MM.1S (cell line): ENCODE results near the gene ALDH5A1.

Source experiments
- DNase-seq: peaks from one replicate; pipeline ENCODE4 v3.0.0-alpha.2; 2015
- H2AFZ ChIP-seq: fragments of 300-600 bp; sonication (generic); 2 replicates; pipeline ENCODE4 v1.6.0; 2016; ENCODE audit warnings: antibody characterized with exemption, low read length
- H3F3A ChIP-seq: fragments of 300-600 bp; sonication (generic); 2 replicates; pipeline ENCODE4 v1.6.1; 2016; ENCODE audit warnings: mild to moderate bottlenecking, antibody characterized with exemption, low read length, moderate library complexity, mixed read lengths; ENCODE audit not compliant: insufficient read depth
- H3K27ac ChIP-seq: fragments of 300-600 bp; sonication (generic); 2 replicates; pipeline ENCODE4 v1.5.1; 2016; ENCODE audit warnings: mild to moderate bottlenecking, low read length
- H3K27me3 ChIP-seq: fragments of 300-600 bp; sonication (generic); replicated peaks from 2 replicates; pipeline ENCODE4 v1.6.0; 2016; ENCODE audit warnings: low read length; ENCODE audit not compliant: insufficient read depth
- H3K36me3 ChIP-seq: fragments of 300-600 bp; sonication (generic); replicated peaks from 2 replicates; pipeline ENCODE4 v1.6.1; 2016; ENCODE audit warnings: mild to moderate bottlenecking, low read length, mixed read lengths; ENCODE audit not compliant: insufficient read depth
- H3K4me1 ChIP-seq: fragments of 300-600 bp; sonication (generic); 2 replicates; pipeline ENCODE4 v1.6.1; 2016; ENCODE audit warnings: low read length, mixed read lengths
- H3K4me2 ChIP-seq: fragments of 300-600 bp; sonication (generic); 2 replicates; pipeline ENCODE4 v1.6.0; 2016; ENCODE audit warnings: low read depth, low read length
- H3K4me3 ChIP-seq: fragments of 300-600 bp; sonication (generic); 2 replicates; pipeline ENCODE4 v1.5.1; 2016; ENCODE audit warnings: low read length, mixed read lengths
- H3K79me2 ChIP-seq: fragments of 300-600 bp; sonication (generic); 2 replicates; pipeline ENCODE4 v1.6.1; 2016; ENCODE audit warnings: mixed run types, low read length, mixed read lengths
- H3K9ac ChIP-seq: fragments of 300-600 bp; sonication (generic); 2 replicates; pipeline ENCODE4 v1.6.1; 2016; ENCODE audit warnings: low read length, mixed read lengths
- H3K9me2 ChIP-seq: fragments of 300-600 bp; sonication (generic); replicated peaks from 2 replicates; pipeline ENCODE4 v1.6.1; 2016; ENCODE audit warnings: mild to moderate bottlenecking, low read length, mixed read lengths; ENCODE audit not compliant: insufficient read depth
- H3K9me3 ChIP-seq: fragments of 300-600 bp; sonication (generic); replicated peaks from 2 replicates; pipeline ENCODE4 v1.6.1; 2016; ENCODE audit warnings: mild to moderate bottlenecking, low read length, mixed read lengths; ENCODE audit not compliant: insufficient read depth
- H4K20me1 ChIP-seq: fragments of 300-600 bp; sonication (generic); 2 replicates; pipeline ENCODE4 v1.6.1; 2016; ENCODE audit warnings: mild to moderate bottlenecking, low read length, moderate library complexity, mixed read lengths; ENCODE audit not compliant: insufficient read depth
- CTCF ChIP-seq: fragments of 300-600 bp; sonication (generic); IDR thresholded peaks from 2 replicates; pipeline ENCODE4 v1.5.1; 2016; ENCODE audit warnings: antibody characterized with exemption, low read length, mixed read lengths
- EZH2 ChIP-seq: fragments of 300-600 bp; sonication (generic); optimal IDR thresholded peaks from 2 replicates; pipeline ENCODE3; 2017; ENCODE audit warnings: low read depth, mild to moderate bottlenecking, antibody characterized with exemption, low read length, mixed read lengths
- EZH2phosphoT487 ChIP-seq: fragments of 300-600 bp; sonication (generic); IDR thresholded peaks from 2 replicates; pipeline ENCODE4 v1.6.1; 2018; ENCODE audit warnings: antibody characterized with exemption, low read length

The ALDH5A1 gene

GRCh38 chr6:24534329-24534728 is 39.6 kb downstream of the ALDH5A1 start:
- H3K9me3 ChIP-seq, result no peaks in the 10 kb centered on the region

GRCh38 chr6:24535210-24535609 is 40.4 kb downstream of the ALDH5A1 start:
- Histone ChIP-seq H2AFZ (no peak overlapping the region), H3K36me3 (0 out of 2 replicates have a peak, but pooled peaks cover 4% of the 10 kb centered on the region), H3K9me2 (no peaks in the 10 kb centered on the region)

More at GRCh38 chr6:24534329-24534728, 39.6 kb downstream of the ALDH5A1 start:
- Histone ChIP-seq H3K4me3 (no peak overlapping the region), H3K4me1 (no peaks in the 10 kb centered on the region), H3K4me2 (no peak overlapping the region), H3K9ac (no peak overlapping the region), H3K27ac (no peak overlapping the region), H3K9me2 (no peaks in the 10 kb centered on the region), H3K36me3 (0 out of 2 replicates have a peak, but pooled peaks cover 4% of the 10 kb centered on the region), H3F3A (no peaks in the 10 kb centered on the region), H3K27me3 (no peaks in the 10 kb centered on the region), H2AFZ (no peak overlapping the region), H3K79me2 (no peaks in the 10 kb centered on the region), H4K20me1 (no peaks in the 10 kb centered on the region)
- no peak for TF ChIP-seq CTCF
- no peak for TF ChIP-seq EZH2
- TF ChIP-seq EZH2phosphoT487, result no peak
- DNase-seq, result no peak

GRCh38 chr6:24536466-24536865 is 41.7 kb downstream of the ALDH5A1 start:
- H3K4me3 ChIP-seq, result no peak overlapping the region
- H3K9ac ChIP-seq, result no peak overlapping the region
- H3K9me3 ChIP-seq, result no peaks in the 10 kb centered on the region
- H2AFZ ChIP-seq, result no peak overlapping the region
- no peaks in the 10 kb centered on the region for H3K27me3 ChIP-seq
- 0 out of 2 replicates have a peak, but pooled peaks cover 4% of the 10 kb centered on the region for H3K36me3 ChIP-seq
- TF ChIP-seq EZH2phosphoT487 (no peak), EZH2 (no peak), CTCF (no peak)
- H3K4me1 ChIP-seq, result no peaks in the 10 kb centered on the region
- H3F3A ChIP-seq, result no peaks in the 10 kb centered on the region
- no peaks in the 10 kb centered on the region for H3K79me2 ChIP-seq
- no peak overlapping the region for H3K4me2 ChIP-seq
- no peak overlapping the region for H3K27ac ChIP-seq
- DNase-seq, result no peak
- H4K20me1 ChIP-seq, result no peaks in the 10 kb centered on the region
- no peaks in the 10 kb centered on the region for H3K9me2 ChIP-seq

More at GRCh38 chr6:24535210-24535609, 40.4 kb downstream of the ALDH5A1 start:
- no peaks in the 10 kb centered on the region for H3K4me1 ChIP-seq
- no peaks in the 10 kb centered on the region for H3K9me3 ChIP-seq
- H3K4me2 ChIP-seq, result no peak overlapping the region
- no peak overlapping the region for H3K9ac ChIP-seq
- no peaks in the 10 kb centered on the region for H3K27me3 ChIP-seq
- H3K4me3 ChIP-seq, result no peak overlapping the region
- no peaks in the 10 kb centered on the region for H4K20me1 ChIP-seq
- no peaks in the 10 kb centered on the region for H3F3A ChIP-seq
- H3K79me2 ChIP-seq, result no peaks in the 10 kb centered on the region
- H3K27ac ChIP-seq, result no peak overlapping the region
- no peak for DNase-seq
- TF ChIP-seq EZH2, result no peak
- TF ChIP-seq EZH2phosphoT487, result no peak
- no peak for TF ChIP-seq CTCF
